Coronary artery (tissue), 2 donors: ENCODE data around the gene HTT.
A peak's percentile ranks its signal among the peaks of the same experiment; 100 is the strongest.

Experiments
- DNase-seq: peaks from one replicate; pipeline ENCODE4 v3.0.0-alpha.2; 2017; ENCODE audit warnings: low spot score
- H3K27ac ChIP-seq, 2 donors: fragments of 200-600 bp; sonication (generic); one replicate each; pipeline ENCODE4 v1.5.1; 2016 to 2019
- H3K4me3 ChIP-seq: fragments of 200-600 bp; sonication (generic); 2 replicates; pipeline ENCODE4 v1.5.1; 2016; ENCODE audit warnings: mild to moderate bottlenecking, moderate library complexity
- TF ChIP-seq, protein P1 (sequence below): fragments of 200-600 bp; sonication (generic); IDR thresholded peaks from one replicate; pipeline ENCODE4 v1.5.1; 2019; ENCODE audit warnings: antibody characterized with exemption

The HTT gene

DNA sequence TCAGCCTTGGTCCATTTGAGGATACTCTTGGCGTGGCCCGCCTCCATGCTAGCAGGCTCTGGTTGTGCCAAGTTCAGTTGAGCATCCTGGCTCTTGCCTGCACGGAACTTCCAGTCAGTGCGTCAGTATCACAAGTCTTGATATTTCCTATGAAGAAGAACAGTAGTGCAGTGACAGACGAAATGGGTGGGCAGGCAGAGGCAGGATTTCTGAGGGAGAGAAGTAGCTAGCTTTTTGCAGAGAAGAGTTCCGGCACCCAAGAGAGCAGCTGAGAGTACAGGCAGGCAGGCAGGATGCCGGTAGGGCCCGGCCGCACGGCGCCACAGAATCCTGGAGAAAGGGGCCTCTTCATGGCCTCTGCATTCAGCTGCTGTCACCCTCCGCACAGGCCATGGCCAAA, 118.3 kb downstream of the HTT start:
- H3K27ac ChIP-seq = no peak overlapping the region
- DNase-seq = peak; percentile 55

DNA sequence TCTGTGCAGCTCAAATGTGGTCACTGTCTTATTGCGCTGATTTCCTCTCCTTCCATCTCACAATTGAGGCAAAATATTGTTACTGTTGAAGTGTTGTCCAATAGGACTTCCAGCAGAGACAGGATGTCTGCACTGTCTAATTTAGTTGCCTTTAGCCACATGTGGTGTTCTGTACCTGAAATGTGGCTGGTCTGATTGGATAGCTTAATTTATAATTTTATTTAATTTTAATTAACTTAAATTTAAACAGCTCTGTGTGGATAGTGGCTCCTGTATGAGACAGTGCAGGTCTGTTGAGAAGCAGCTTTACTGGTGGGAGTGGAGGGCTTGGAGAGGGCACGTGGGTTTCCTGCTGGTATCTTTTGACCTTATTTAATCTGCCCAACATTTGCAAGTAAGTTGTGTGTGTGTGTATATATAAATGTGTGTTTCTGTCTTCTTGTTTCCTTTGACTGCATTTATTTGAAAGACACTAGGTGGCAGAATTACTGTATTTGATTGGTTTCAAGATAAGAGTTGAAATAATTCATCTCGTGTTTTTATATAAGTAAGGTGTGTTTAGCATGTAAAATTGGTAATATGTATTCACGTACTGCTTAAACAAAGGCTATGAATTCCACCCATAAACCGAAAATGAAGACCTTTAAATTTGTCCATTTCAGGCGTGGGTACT, 119.2 kb downstream of the HTT start:
- H3K27ac ChIP-seq = no peak overlapping the region
- DNase-seq = no peak
- TF ChIP-seq, protein P1, sequence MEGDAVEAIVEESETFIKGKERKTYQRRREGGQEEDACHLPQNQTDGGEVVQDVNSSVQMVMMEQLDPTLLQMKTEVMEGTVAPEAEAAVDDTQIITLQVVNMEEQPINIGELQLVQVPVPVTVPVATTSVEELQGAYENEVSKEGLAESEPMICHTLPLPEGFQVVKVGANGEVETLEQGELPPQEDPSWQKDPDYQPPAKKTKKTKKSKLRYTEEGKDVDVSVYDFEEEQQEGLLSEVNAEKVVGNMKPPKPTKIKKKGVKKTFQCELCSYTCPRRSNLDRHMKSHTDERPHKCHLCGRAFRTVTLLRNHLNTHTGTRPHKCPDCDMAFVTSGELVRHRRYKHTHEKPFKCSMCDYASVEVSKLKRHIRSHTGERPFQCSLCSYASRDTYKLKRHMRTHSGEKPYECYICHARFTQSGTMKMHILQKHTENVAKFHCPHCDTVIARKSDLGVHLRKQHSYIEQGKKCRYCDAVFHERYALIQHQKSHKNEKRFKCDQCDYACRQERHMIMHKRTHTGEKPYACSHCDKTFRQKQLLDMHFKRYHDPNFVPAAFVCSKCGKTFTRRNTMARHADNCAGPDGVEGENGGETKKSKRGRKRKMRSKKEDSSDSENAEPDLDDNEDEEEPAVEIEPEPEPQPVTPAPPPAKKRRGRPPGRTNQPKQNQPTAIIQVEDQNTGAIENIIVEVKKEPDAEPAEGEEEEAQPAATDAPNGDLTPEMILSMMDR = no peak
- no peak overlapping the region for H3K4me3 ChIP-seq

More for the DNA sequence above, 118.3 kb downstream of the HTT start:
- no peak overlapping the region for H3K4me3 ChIP-seq
- TF ChIP-seq, protein P1 = no peak

DNA sequence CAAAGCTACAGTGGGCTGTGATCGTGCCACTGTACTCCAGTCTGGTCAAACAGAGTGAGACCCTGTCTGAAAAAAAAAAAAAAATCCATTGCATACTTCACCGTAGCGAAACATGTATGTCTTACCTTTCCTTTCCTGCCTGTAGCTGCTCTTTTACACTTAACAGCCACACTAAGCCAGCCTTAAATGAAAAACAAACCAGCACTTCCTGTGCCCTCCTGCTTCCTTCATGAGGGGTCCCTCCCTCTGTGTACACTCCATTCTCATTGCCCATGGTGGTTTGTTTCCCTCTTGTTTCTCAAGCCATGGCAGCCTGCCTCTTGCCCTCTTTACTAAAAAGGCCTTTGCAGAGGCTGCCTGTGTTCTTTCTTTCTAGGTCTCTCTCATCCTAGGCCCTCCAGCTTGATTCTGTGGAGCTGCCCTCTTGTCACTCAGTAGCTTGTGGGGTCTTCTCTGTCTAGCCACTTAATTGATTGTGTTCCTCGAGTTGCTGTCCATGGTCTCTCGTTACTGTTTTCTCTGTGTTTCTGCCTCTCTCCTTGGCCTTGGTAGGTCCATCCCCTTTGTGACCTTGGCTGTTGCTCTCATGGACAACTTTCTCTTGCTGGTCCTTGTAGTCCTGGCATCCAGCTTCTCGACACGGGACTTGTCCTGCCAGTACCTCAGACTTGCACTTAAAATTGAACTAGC, 122.3 kb downstream of the HTT start:
- TF ChIP-seq, protein P1 = no peak
- peak; percentile 45 for DNase-seq
- H3K4me3 ChIP-seq = no peak overlapping the region
- H3K27ac ChIP-seq = no peak overlapping the region

DNA sequence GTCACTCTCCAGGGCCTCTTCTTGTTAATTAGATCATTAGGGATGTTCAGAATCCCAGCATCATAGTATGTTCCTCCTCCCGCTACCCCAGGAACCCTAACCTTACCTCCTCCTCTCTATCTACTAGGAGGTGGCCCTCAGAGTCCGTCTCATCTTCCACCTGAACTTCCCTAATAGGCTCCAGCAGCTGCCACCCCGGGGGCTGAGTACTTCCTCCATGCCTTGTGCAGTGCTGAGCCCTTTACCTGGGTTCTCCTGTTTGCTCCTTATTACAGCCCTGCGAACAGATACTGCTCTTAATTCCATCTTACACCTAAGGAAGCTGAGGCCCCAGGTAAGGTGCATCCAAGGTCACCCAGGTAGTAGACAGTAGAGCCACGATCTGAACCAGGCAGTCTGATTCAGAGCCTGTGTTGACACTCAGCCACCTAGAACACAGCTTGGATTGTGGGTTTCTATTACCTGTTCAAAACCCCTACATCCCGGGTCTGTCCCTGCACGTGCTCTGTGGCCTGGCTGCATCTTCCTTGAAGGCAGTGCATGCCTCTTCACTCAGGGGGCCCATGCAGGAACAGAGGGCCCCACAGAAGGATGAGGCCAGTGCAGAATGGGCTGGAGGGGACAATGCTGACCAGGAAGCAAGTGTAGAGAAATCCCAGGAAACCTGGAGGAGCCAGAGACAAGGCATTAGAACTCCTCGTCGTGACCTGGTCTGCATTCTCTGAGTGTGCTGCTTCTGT, 123.1 kb downstream of the HTT start:
- no peak for DNase-seq
- TF ChIP-seq, protein P1 = no peak
- Histone ChIP-seq H3K27ac (no peak overlapping the region), H3K4me3 (no peak overlapping the region)

DNA sequence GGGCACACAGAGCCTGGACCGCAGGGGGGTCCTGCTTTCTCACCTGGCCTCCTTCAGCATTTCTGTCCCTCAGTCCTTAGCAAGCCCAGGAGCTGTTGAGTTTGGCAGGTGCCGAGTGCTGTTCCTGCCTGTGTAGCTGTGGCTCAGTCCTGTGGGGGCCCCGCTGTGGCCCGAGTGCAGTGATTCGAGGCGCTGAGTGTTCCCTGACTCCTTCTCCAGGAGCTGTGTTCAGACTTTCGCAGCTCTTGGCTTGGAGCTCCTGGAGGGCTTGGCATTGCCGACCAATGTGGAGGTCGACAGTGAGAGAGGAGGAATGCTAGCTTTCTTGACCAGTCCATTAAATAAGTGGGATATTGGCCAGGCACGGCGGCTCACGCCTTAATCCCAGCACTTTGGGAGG, 124.4 kb downstream of the HTT start:
- Histone ChIP-seq H3K27ac (peak overlapping the region in 1 of 2 donors; percentile 28), H3K4me3 (no peak overlapping the region)
- no peak for DNase-seq
- TF ChIP-seq, protein P1 = no peak

DNA sequence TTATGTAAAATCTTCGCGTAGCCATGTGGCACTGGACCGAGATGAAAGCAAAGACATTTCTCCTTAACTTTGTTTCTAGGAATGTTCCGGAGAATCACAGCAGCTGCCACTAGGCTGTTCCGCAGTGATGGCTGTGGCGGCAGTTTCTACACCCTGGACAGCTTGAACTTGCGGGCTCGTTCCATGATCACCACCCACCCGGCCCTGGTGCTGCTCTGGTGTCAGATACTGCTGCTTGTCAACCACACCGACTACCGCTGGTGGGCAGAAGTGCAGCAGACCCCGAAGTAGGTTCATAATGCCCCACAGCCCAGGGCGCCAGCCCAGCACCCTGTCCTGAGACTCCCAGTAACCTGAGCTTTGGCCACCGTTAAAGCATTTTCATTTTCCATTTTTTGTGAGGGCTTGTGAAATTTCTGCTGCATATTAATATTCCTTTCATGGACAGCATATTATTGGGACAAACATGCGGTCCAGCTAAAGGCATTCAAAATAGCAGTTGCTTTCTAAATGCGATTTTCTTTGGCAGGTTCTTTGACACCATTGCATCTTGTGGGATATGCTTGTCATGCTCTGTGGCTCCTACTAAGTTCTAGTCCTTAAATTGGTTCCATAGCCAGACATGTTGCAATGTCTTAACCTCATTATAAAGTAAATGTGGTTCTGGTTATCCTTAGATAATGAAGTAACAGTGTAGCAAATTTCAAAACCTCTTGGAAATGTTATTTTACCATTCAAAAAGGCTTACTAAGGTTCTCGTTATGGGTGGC, 125.4 kb downstream of the HTT start:
- DNase-seq = no peak
- TF ChIP-seq, protein P1 = no peak
- Histone ChIP-seq H3K27ac (peak overlapping the region in 1 of 2 donors; percentile 60), H3K4me3 (no peak overlapping the region)
